Stimulated activated CD8-positive, alpha-beta memory T cell treated with anti-CD3 and anti-CD28 coated beads, Interleukin-7, amount 100 ng/mL, for 4 hours (primary cell): ENCODE results near the gene TACO1.

ENCODE experiments used
- DNase-seq, 2 donors: peaks; one replicate each; pipeline ENCODE4 v3.0.0-alpha.2; 2020; ENCODE audit warnings: low read depth in 2 of 2

TACO1 gene

GRCh38 chr17:63598281-63598680 lies 2.4 kb upstream of the TACO1 start:
- no peak for DNase-seq

GRCh38 chr17:63601439-63602371 lies 1.0 kb downstream of the TACO1 start:
- DNase-seq: no peak

- no peak for DNase-seq
Observed at GRCh38 chr17:63609816-63610573, 9.3 kb downstream of the TACO1 start.

- no peak for DNase-seq
Observed at GRCh38 chr17:63610854-63611253, 10.2 kb downstream of the TACO1 start.

- no peak for DNase-seq
Observed at GRCh38 chr17:63611354-63611753, 10.7 kb downstream of the TACO1 start.

GRCh38 chr17:63613663-63614062 lies 13.0 kb downstream of the TACO1 start:
- no peak for DNase-seq

- DNase-seq: no peak
Observed at GRCh38 chr17:63621229-63621683, 20.6 kb downstream of the TACO1 start.

GRCh38 chr17:63621684-63622573 lies 21.2 kb downstream of the TACO1 start, which contains the start of gene MAP3K3:
Gene MAP3K3 (plus strand): TSS chr17:63622417. CDS start chr17:63622760, 343 bp downstream.
- peak; percentile 97 to 98 for DNase-seq

GRCh38 chr17:63622574-63623390 lies 22.1 kb downstream of the TACO1 start:
- DNase-seq: peak in 1 of 2 donors; percentile 52

- DNase-seq: no peak
Observed at GRCh38 chr17:63623786-63624530, 23.3 kb downstream of the TACO1 start.

GRCh38 chr17:63624531-63624880 lies 23.8 kb downstream of the TACO1 start:
- DNase-seq: no peak

GRCh38 chr17:63626551-63627180 lies 26.0 kb downstream of the TACO1 start:
- no peak for DNase-seq

- DNase-seq: no peak
Observed at GRCh38 chr17:63629627-63630026, 28.9 kb downstream of the TACO1 start.

- no peak for DNase-seq
Observed at GRCh38 chr17:63631062-63631461, 30.4 kb downstream of the TACO1 start.

GRCh38 chr17:63631626-63632025 lies 30.9 kb downstream of the TACO1 start:
- no peak for DNase-seq

- DNase-seq: no peak
Observed at GRCh38 chr17:63633742-63634141, 33.0 kb downstream of the TACO1 start.

- no peak for DNase-seq
Observed at GRCh38 chr17:63634163-63634562, 33.5 kb downstream of the TACO1 start.

GRCh38 chr17:63634816-63635215 lies 34.1 kb downstream of the TACO1 start:
- DNase-seq: no peak

GRCh38 chr17:63635290-63635689 lies 34.6 kb downstream of the TACO1 start:
- no peak for DNase-seq

GRCh38 chr17:63635787-63636186 lies 35.1 kb downstream of the TACO1 start:
- no peak for DNase-seq
